Mesothelial cell of epicardium (in vitro differentiated cells): ENCODE measurements around the gene ZBTB21. TPM values are rescaled to one million over a fixed set of nuclear protein-coding genes. Genes with fewer than 3 reads are reported as not detected.
A peak's percentile ranks its signal among the peaks of the same experiment; 100 is the strongest.

ENCODE experiments used
- DNase-seq, 2 experiments: peaks; one replicate each; pipeline ENCODE4 v3.0.0; 2021; ENCODE audit warnings: low spot score in 2 of 2; ENCODE audit not compliant: unreplicated experiment in 2 of 2
- H3K27ac Mint-ChIP-seq: 2 replicates; pipeline ENCODE4 v1.8.0; 2021; ENCODE audit warnings: mixed read lengths
- H3K27me3 Mint-ChIP-seq: 2 replicates; pipeline ENCODE4 v1.8.0; 2021; ENCODE audit warnings: low read depth, mixed read lengths
- H3K36me3 Mint-ChIP-seq: 2 replicates; pipeline ENCODE4 v1.8.0; 2021; ENCODE audit warnings: mixed read lengths
- H3K4me1 Mint-ChIP-seq: 2 replicates; pipeline ENCODE4 v1.8.0; 2021; ENCODE audit warnings: mixed read lengths
- H3K4me3 Mint-ChIP-seq: 2 replicates; pipeline ENCODE4 v1.8.0; 2021; ENCODE audit warnings: mild to moderate bottlenecking, moderate library complexity, mixed read lengths
- H3K9me3 Mint-ChIP-seq: 2 replicates; pipeline ENCODE4 v1.8.0; 2021; ENCODE audit warnings: mixed read lengths
- total RNA-seq: library from RNA; stranded (reverse); gene quantifications from 3 replicates; pipeline ENCODE4 v1.2.1, GENCODE V29; 2021
- TF ChIP-seq, protein P1 (sequence below): fragments of 200-600 bp; sonication (generic); IDR thresholded peaks from one replicate; pipeline ENCODE4 v1.5.0; 2021; ENCODE audit warnings: antibody characterized with exemption; ENCODE audit not compliant: unreplicated experiment

Gene ZBTB21
- total RNA-seq, 1 donor from 2014 or later = 17.4 TPM

DNA sequence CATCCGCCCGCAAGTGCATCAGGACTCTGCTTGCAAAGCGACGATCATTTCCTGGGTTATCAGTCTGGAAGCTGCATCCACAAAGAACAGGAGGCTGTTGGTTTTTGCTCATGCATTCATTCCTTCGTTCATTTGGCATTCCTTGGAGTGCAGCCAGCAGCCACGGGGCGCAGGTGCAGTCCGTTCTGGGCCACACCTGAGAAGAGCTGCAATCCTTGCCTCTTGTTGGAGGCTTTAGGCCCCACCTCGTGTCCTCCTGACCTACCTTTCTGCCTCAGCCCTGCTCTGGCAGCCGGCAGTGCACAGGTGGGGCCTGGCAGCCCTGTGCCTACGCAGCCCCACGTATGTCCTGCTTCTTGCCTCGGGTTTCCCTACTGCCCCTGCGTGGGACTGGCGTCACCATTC, 36.7 kb downstream of the ZBTB21 start:
- TF ChIP-seq, protein P1, sequence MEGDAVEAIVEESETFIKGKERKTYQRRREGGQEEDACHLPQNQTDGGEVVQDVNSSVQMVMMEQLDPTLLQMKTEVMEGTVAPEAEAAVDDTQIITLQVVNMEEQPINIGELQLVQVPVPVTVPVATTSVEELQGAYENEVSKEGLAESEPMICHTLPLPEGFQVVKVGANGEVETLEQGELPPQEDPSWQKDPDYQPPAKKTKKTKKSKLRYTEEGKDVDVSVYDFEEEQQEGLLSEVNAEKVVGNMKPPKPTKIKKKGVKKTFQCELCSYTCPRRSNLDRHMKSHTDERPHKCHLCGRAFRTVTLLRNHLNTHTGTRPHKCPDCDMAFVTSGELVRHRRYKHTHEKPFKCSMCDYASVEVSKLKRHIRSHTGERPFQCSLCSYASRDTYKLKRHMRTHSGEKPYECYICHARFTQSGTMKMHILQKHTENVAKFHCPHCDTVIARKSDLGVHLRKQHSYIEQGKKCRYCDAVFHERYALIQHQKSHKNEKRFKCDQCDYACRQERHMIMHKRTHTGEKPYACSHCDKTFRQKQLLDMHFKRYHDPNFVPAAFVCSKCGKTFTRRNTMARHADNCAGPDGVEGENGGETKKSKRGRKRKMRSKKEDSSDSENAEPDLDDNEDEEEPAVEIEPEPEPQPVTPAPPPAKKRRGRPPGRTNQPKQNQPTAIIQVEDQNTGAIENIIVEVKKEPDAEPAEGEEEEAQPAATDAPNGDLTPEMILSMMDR = no peak
- Mint-ChIP-seq H3K4me1 (peaks cover 21% of the 10 kb centered on the region), H3K27ac (no peak overlapping the region), H3K9me3 (no peaks in the 10 kb centered on the region), H3K36me3 (no peaks in the 10 kb centered on the region), H3K4me3 (no peak overlapping the region), H3K27me3 (no peaks in the 10 kb centered on the region)
- DNase-seq = peak in 1 of 2 experiments; percentile 28

DNA sequence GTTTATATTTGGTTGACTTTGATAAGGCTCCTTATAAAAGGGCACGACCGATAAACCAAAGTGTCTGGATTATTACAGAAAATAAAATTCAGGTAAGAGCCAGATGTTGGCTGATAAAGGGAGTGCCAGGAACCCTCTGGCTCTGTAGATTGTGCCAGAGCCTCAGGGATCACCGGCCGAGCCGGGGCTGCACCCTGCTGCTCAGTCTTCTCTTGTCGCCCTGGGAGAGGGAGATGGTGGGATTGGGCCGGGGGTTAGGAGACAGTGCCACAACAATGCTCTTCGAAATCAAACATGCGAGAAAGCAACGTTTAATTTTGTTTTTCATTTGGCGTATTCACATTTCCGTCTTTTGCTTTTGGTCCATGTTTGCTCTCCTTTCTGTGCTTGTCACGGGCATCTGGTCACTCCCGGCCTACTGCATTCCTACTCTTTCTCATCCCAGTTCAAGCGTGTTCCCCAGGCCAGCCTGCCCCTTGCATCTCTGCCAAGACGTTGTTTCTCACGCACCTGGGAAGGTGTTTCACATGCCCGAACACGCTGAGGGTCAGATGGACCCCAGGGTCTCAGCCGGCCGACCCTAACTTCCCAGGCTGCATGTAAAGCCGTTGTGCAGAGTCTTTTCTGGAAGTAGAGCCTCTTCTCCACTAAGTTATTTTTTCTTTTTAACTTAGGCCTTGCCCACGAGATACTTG, 37.5 kb downstream of the ZBTB21 start:
- DNase-seq = peak in 1 of 2 experiments; percentile 32
- Mint-ChIP-seq H3K9me3 (no peaks in the 10 kb centered on the region), H3K36me3 (no peaks in the 10 kb centered on the region), H3K27ac (no peak overlapping the region), H3K27me3 (no peaks in the 10 kb centered on the region), H3K4me3 (no peak overlapping the region), H3K4me1 (peaks cover 26% of the 10 kb centered on the region)
- TF ChIP-seq, protein P1 = no peak

DNA sequence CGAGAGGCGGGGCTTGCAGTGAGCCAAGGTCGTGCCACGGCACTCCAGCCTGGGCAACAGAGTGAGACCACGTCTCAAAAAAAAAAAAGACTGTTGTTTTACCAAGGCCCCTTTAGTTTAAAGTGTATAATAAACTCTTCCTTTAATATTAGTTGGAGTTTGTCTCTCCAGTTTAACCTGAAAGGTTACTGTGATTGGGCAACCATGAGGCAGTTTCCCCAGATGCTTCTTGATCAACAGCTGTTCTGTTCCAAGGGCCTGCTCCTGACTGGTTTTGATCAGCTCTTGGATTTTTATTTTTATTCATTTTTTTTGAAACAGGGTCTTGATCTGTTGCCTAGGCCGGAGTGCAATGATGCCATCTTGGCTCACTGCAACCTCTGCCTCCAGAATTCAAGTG, 38.3 kb downstream of the ZBTB21 start:
- H3K4me1 Mint-ChIP-seq = peaks cover 26% of the 10 kb centered on the region

GRCh38 chr21:41970751-41971653, 39.2 kb downstream of the ZBTB21 start:
- no peak for DNase-seq
- peak overlapping the region; percentile 39 for H3K27ac Mint-ChIP-seq
- no peaks in the 10 kb centered on the region for H3K36me3 Mint-ChIP-seq
- no peaks in the 10 kb centered on the region for H3K9me3 Mint-ChIP-seq
- H3K4me3 Mint-ChIP-seq = no peak overlapping the region
- H3K4me1 Mint-ChIP-seq = peaks cover 26% of the 10 kb centered on the region
- TF ChIP-seq, protein P1 = no peak
- H3K27me3 Mint-ChIP-seq = no peaks in the 10 kb centered on the region

More for the DNA sequence above, 38.3 kb downstream of the ZBTB21 start:
- H3K27me3 Mint-ChIP-seq = no peaks in the 10 kb centered on the region
- no peak overlapping the region for H3K27ac Mint-ChIP-seq
- TF ChIP-seq, protein P1 = no peak
- no peak for DNase-seq
- H3K4me3 Mint-ChIP-seq = no peak overlapping the region
- H3K9me3 Mint-ChIP-seq = no peaks in the 10 kb centered on the region
- no peaks in the 10 kb centered on the region for H3K36me3 Mint-ChIP-seq

DNA sequence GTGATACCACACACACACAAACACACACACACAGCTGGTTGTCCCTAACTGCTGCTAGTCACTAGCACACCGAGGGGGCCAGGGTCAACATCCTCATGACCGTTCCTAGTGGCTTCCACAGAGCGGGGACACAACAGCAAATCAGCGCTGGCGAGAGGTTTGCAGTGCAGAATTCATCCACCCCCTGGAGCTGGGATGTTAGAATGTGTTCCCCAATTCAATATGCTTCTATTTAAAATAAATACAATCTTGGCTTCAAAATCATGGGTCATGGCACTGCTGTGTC, 40.1 kb downstream of the ZBTB21 start:
- TF ChIP-seq, protein P1 = no peak
- Mint-ChIP-seq H3K9me3 (no peaks in the 10 kb centered on the region), H3K27me3 (no peaks in the 10 kb centered on the region), H3K27ac (no peak overlapping the region), H3K4me3 (no peak overlapping the region), H3K36me3 (no peaks in the 10 kb centered on the region), H3K4me1 (peaks cover 28% of the 10 kb centered on the region)
- no peak for DNase-seq
